Frontal cortex (tissue), 4 donors: ENCODE data around the gene MRE11. TPM values are rescaled to one million over a fixed set of nuclear protein-coding genes. Genes with fewer than 3 reads are reported as not detected.
"Not testable (repeated sequence)": the region's sequence is repeated elsewhere in the genome, so short reads cannot be mapped to it uniquely, and the experiment has no call there.

Source experiments
- DNase-seq, 2 donors: peaks; one replicate each; pipeline ENCODE4 v3.0.0; 2012; ENCODE audit warnings: low spot score in 2 of 2
- FAIRE-seq: peaks from 2 replicates; lab custom pipeline; 2012; peaks lifted over from hg19 to GRCh38; lab: Jason Lieb, UNC
- total RNA-seq: library from RNA; depleted of rRNA; stranded (reverse); fragments of >200 nt; gene quantifications from one replicate; pipeline ENCODE4 v1.2.3, GENCODE V29; 2014
- donor health status: control.
- donor health status: control.
- donor health status: control.

The MRE11 gene
- total RNA-seq, 1 donor from 2014 or later, result 12.6 TPM

DNA sequence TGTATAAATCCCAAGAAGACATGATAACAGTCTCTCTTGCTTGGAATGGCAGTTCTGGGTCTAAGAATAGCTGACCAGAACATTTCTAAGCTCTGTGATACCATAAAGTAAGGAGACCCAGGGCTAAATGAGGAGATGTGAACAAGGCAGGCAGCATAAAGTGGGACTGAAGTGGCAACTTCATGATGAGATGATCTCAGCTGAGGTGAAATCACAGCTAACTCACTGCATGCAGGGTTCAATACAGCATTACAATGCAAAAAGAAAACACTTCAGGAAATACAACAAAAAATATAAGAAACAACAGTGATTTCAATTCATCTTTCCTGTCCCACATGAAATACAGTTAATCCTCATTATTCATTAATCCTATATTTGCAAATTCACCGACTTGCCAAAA, 44.6 kb downstream of the MRE11 start:
- FAIRE-seq, result no peak
- DNase-seq, result no peak

DNA sequence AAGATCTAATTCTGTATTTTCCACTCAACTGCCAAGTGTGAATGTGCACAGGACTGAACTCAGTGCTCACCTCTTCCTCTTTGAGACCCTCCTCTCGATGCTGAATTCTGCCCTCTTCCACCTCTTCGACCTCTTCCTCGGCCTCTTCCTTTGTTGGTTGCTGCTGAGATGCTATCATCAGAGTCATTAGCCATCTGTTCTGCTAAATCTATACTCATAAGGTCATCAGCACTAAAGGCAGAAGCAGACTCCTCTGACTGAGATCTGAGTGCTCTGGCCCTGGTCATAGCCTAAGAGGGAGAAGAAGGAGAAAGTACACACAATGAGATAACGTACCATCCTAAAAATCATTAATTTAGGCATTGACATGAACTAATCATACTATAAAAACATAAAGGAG, 46.5 kb downstream of the MRE11 start:
- FAIRE-seq (no peak), DNase-seq (no peak)

DNA sequence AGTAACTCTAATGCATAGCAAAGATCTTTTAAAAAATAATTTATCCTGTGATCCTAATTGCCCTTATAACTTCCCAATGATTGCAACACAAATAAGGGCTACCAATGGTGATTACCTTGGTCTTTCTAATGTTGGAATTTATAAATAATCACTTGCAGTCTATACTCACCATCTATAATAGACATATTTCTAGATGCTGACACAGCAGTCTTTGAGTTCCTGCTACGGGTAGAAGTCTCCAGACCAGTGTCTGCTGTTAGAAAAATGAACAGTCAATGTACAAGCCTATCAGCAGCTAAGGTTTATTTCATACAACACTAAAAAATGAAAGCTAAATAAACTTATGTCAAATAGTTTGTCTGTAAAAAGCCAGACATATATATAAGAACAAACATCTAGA, 48.0 kb downstream of the MRE11 start:
- no peak for FAIRE-seq
- no peak for DNase-seq

DNA sequence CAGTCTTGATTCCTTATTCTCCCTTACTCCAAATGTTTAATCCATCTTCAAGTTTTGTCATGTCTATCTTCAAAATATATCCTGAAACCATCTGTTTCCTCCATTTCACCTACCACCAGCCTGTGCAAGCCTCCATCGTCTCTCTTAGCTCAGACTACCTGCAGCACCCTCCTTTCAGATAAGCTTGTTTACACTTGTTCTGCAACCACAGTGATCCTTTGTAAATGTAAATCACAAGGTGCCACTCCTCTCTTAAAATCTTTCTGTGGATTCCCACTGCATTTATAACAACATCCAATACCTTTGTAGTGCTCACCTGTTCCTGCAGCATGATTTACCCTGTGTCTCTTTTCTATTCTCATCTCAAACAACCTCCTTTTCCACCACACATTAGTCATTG, 60.6 kb downstream of the MRE11 start:
- FAIRE-seq, result no peak
- DNase-seq, result no peak

DNA sequence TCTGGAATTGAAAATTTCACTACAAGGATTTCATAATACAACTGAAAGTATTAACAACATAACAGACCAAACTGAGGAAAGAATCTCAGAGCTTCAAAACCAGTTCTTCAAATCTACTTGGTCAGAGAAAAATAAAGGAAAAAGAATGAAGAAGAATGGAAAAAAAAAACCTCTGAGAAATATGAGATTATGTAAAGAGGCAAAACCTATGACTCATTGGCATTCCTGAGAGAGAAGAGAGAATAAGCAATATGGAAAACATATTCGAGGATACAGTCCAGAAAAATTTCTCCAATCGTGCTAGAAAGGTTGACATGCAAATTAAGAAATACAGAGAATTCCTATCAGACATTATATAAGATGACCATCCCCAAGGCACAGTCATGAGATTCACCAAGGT, 69.0 kb downstream of the MRE11 start:
- FAIRE-seq (no peak), DNase-seq (no peak)

DNA sequence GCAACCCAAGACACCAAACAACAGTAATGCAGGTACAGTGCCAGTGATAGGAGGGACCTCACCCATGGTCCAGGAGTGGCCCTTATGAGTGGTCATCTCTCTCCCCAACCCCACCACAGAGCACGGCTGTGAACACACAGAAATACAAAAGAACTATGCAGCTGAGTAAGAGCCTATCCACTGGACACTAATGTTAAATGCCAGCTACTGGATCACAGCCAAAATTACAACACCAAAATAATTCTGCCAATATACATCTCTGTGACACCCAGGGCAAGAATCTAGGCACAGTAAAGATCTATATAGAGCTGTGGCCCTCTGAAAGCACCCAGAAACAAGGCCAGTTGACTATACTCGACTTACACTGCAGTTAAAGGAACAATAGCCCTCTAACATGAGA, 69.6 kb downstream of the MRE11 start:
- FAIRE-seq, result no peak
- no peak for DNase-seq

DNA sequence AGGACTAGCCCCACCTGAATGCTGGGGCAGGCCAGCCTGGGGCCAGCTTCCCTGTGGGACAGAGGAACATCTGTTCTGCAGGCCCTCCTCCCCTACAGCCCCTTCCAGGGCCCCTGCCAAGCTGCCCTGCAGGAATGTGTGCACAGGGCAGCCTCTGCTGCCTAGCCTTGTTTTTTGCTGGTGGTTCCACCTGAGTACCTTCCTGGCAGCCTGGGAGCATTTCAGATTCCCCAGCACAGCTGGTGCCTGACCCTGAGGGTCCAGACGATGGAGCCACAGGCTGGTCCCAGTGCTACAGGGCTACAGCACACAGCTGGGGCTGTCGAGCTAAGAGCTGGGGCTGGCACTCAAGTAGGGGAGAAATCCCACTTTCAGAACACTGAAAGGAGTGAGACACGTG, 70.1 kb downstream of the MRE11 start:
- DNase-seq (no peak), FAIRE-seq (no peak)

DNA sequence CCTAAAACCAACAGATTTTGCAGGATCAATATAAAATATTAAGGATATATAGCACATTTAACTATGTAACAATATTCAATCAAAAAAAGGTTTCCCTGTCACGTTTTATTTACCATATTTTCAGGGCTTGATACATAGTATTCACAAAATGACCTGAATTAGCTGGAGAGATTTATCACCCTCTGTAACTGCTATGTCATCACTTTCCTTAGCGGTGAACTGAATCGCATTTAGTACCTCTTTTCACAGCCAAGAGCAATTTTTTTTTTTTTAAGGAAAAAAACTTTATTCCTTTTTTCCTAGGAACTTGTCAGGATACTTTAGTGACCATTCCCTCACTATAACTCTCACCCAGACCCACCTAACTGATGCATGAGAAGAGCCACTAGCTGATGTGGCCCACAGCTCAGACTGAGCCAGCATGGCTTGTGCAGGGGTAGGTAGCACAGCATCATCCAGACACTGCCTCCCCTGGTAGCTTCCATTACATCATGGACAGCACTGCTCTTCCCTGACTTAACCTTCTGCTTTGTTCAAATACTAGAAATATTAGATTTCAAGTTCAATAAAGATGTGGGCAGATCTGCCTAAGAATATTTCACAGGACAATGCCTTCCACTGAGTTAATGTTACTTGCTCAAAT, 75.4 kb downstream of the MRE11 start:
- no peak for FAIRE-seq
- no peak for DNase-seq

DNA sequence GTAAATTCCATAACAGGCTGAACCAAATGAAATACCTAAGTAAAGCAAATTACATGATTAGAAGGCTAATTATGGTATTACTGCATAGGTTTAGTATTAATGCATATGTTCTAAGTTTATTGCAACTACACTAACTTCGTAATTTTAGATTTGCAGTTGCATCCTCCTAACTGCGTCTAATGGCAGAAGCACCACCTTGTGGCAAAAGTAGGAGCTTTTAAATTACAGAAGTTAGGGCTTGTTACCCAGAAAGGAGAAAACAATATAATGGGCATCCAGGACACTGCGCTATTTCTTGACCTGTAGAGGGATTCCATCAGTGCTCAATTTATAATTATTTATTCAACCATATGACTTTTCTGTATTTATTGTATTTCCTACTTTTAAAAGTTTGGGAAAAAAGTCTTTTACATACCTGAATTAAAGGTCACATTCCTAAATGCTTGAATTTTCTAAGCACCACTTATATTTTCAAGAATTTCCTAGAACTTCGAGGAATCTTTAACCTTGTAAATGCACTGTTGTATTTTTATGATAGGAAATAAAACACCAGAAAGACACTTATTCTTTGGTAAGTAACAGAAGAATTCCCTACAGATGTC, 76.2 kb downstream of the MRE11 start:
- no peak for FAIRE-seq
- no peak for DNase-seq

DNA sequence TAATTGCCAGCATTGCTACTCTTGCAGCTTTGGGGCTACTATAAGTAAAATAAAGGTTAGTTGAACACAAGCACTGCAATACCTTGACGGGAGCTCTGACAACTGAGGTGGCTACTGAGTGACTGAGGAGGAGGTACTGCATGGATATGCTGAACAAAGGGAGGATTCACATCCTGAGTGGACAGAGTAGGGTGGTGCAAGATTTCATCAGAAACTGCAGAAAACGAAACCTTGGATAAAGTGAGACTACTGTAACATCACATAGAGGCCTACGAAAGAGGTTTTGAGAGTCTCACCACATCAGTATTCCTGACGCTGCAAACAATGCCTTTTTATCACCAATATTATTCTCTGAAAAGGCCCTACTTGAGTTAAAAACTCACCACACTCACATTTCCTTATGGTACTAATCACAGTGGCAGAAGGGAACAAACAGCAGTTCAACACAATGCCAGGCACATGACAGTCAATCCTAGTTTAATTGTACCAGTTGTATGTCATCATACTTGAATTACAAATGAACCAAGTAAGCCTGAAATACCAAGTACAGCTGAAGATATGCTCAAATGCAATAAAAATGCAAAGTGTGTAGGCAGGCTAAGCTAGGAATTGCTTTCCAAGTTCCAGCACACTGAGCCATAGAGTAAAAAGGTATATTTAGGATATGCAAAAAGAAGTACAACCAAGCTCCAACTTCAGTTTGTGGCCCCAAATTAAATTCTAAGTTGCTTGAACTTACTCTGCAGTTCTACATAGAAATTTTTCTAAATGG, 88.4 kb downstream of the MRE11 start:
- no peak for FAIRE-seq
- DNase-seq, result no peak

DNA sequence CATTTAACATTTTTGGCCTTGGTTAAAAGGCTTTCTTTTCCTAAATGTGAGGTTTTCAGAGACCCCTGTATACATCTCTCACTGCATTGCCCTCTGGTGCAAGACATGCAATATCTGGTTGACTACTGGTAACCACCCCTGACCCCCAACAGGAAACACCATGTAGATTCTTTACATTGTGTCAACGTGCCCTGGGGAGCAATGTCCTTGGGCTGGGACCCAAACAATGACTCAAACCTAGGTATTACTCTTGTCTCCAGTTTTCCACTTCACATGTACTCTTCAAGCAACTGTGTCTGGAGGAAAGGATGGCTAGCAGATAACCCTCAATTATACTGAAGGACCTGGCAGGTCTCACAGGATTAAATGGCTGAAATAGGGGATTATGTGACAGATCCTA, 91.3 kb downstream of the MRE11 start:
- FAIRE-seq (no peak), DNase-seq (no peak)

DNA sequence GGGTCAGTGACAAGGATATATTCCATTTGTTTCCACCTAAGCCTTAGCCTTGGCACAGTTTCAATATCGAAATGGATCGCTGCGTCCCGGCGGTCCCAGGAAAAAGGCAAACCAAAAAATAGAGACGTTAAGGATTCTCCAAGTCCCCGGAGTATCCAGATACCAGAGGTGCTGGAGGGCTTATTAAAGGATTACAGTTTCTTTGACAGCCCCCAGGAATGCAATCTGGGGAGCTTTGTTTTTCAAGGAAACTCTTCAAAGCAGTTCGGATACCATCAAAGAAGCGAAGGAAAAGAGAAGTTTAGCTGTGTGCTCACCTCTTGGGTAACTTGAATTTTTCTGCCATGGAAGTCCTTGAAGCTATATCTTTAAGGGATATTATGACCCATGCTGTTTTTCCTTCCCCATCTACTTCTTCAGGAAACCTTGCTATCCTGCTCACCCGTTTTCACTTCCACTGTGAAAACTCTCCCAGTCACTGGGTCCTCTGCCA, 91.8 kb downstream of the MRE11 start:
- no peak for FAIRE-seq
- DNase-seq, result no peak

DNA sequence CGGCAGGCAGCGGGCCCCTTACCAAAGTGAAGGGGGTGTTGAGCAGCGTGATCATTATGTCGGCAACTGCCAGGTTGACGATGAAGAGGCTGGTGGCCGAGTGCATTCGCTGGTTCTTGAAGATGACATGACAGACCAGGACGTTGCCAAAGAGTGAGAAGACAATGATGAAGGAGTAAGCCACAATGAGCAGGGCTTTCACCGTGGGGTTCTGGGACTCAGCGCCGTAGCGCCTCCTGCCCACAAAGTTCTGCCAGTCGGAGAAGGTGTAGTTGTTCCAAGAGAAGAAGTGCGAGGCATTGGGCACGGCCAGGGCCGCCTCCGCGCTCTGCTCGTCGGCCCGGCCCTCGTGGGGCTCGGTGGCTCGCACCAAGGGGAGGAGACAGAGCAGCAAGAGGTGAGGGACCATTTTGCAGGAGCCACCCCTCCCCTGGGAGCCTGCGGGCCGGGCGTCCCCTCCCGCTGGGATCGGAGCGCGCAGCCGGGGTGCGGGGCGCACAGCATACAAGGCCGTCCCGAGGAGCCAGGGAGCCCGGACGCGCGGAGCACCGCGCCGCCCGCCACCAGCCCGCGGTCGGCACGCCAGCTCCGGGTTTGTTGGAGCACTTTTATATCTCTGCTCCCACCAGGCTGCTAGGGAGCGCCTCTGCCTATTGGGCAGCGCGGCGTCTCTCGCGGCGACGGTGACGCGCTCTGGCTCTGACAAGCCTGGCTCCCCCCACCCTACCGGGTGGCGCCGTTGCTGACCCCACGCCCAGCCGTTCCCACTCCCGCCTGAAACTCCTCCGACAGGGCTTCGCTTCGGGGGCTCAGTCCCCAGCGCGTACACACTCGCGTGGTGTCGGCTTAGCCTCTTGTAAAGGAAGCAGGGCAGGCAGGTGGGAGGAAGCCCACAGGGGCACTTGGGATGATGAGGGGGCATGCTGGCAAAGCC, 92.5 kb downstream of the MRE11 start, which contains the start of gene GPR83:
Gene GPR83, minus strand, starts transcription at position 581 of the 934 bp plus-strand sequence. Its CDS starts 172 bp downstream, at position 409.
- DNase-seq (peak in 1 of 2 donors; percentile 57), FAIRE-seq (no peak)

DNA sequence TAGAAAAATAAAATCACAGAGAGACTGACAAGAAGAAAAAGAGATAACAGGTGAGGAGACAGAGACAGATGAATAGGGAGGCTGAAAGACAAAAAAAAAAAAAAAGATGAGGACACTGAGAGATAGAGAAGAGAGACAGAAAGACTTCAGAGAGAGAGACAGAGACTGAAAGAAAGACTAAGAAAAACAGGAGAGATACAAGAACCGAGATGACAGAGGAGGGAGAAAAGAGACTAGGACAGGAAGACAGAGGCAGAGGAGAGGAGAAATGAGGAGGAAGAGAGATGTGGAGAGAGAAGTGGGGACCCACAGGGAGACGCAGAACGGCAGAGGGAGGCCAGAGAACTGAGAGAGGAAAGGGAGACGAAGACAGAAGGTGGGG, 93.2 kb downstream of the MRE11 start:
- DNase-seq (no peak), FAIRE-seq (no peak)

DNA sequence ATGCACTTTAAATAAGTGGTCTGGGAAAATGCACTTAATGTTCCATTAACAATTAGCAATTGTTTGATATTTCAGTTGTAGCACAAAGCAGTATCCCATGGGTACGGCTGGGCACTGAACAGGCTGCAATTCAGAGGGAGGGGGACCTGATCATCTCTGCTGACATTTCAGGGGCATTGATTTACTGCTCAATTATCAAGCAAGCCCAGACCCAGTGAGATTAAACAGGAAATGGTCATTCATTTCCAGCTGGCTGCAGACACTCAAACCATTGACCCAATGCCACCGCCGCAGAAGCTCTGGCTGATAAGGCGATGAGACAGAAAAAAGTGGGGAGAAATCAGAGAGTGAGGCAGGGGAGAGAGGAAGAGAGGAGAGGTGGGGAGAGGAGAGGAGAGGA, 93.6 kb downstream of the MRE11 start:
- DNase-seq, result no peak
- no peak for FAIRE-seq

DNA sequence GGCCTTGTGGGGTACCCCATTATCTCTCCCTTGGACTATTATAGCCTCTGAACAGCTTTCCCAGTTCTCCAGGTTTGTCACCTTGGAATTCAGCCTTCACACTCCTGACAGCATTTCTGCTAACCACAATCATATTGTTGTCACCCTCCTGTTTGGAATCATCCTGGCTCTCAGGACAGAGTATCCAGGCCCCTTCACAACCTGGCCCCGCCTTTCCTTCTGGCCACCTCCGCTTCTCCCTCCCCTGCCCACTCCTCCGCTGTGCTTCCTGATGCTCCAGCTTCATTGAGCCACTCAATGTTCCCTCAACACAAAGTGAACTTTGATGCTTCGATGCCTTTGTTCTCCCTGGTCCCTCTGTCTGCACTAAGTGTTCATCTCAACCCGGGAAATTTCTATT, 95.5 kb downstream of the MRE11 start:
- DNase-seq (no peak), FAIRE-seq (no peak)

DNA sequence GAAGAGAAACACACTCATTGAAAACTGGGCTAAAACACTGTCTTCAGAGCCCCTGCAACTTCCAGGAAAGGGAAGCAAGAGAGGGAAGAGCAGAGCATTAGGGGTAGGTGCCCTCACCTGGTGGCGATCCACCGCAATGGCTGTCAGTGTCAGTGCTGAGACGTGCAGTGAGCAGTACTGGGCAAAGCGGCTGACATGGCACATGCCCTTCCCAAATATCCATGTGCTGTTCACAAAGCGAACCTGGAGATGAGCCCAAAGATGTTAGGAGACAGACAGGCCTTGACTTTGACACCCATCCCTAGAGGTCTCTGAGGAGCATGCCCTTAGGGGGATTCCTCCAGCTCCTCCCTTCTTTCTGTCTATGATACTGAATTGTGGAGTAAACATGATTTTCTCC, 97.4 kb downstream of the MRE11 start:
- FAIRE-seq (no peak), DNase-seq (no peak)

DNA sequence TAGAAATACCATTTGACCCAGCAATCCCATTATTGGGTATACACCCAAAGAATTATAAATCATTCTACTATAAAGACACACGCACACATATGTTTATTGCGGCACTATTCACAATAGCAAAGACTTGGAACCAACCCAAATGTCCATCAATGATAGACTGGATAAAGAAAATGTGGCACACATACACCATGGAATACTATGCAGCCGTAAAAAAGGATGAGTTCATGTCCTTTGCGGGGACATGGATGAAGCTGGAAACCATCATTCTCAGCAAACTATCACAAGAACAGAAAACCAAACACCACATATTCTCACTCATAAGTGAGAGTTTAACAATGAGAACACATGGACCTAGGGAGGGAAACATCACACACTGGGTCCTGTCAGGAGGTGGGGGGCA, 101.7 kb downstream of the MRE11 start:
- not testable (repeated sequence) for FAIRE-seq, DNase-seq

DNA sequence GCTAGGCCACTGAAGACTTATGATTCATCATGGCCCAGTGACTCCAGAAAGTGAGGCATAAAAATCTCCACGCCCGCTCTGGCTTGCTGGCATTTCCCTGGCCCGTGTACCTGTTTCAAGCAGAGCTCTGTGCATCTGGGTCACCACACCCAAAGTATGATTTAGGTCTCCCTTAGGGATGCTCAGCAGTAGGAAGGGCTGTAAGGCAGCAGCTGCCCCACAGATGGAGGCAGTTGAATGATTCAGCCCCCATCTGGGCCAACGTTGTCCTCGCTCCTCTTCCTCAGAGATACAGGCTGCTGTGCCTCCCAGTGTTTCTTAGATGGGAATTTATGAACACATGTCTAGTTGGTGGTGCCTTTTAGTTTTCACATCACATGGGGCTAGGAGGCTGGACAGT, 114.0 kb downstream of the MRE11 start:
- no peak for DNase-seq
- no peak for FAIRE-seq

DNA sequence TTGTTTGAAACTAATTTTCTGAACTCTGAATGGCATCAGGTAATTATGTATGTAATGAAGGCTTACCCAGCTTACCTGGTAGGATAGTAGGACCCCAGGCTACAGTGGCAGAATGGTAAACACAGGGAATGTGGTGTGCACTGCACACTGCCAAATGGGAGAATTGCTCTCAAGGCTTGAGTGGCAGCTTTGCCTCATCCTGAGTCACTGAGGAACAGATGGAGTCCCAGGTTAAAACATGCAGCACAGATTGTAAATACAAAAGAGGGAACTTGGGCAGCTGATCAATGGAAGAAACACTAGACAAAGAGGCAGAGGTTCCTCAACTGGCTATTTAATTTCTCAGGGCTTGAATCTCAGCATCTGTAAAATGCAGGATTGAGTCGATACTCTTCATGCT, 116.8 kb downstream of the MRE11 start:
- no peak for FAIRE-seq
- DNase-seq, result no peak
